GM21723 (cell line): Measurements from ENCODE around the gene ZNF785.
"Not testable (repeated sequence)": the region's sequence is repeated elsewhere in the genome, so short reads cannot be mapped to it uniquely, and the experiment has no call there.

ENCODE experiments used
- ATAC-seq: cut with Tn5 transposase; IDR thresholded peaks from one replicate; pipeline ENCODE4 v1.9.1; 2021; ENCODE audit warnings: mild to moderate bottlenecking, moderate library complexity; ENCODE audit not compliant: unreplicated experiment

ZNF785 gene

DNA sequence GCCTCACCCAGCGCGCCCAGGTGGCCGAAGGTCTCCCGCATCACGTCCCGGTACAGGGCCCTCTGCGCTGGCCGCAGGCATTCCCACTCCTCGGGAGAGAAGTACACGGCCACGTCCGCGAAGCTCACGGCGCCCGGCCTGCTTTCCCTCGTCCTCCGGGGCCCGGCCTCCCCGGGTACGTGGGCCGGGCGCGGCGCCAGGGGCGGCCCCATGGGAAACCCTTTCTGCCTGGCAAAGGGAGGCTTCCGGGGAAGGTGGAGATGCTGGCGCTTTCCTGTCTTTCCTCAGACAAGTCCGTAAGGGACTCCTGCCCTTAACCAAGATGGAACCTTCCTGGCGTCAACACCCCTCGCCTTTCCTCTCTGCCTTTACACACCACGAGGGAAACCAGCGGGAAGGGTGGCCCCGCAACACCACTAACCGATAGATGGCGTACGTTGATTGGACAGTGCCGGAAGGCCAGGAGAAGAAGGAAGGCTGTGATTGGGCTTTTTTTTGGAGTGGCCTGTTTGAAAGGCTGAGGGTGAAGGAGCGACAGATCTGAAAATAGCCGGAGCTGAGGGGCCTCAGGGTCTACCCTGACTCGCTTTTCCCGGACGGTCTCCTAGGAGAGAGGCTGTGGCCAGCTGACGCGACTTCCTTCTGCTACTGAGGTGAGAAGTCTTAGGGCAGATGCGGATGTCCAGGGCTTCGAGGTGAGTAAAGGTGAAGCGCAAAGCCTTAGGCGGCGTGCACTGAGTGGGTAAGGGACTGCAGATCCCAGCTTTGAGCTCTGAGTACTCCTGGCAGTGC is at the start of gene ZNF785:
ZNF785 (minus strand) TSS at position 298 of the 792 bp plus-strand sequence; CDS start at position 212, 86 bp downstream.
- peak; percentile 92 for ATAC-seq

DNA sequence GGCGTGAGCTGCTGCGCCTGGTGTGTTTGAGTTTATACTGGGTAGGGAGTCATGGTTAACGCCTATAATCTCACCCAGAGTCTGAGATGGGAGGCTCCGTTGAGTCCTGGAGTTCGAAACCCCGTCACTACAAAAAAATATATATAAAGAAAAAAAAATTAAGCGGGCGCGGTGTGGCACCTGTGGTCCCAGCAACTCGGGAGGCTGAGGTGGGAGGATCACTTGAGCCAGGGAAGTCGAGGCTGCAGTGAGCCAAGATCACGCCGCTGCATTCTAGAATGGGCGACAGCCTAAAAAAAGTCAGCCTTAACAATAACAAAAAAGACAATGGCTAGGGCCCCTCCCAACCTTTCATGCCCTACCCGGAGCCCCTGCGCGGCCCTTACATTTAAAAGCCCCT is 48.0 kb upstream of the ZNF785 start:
- ATAC-seq, result no peak

DNA sequence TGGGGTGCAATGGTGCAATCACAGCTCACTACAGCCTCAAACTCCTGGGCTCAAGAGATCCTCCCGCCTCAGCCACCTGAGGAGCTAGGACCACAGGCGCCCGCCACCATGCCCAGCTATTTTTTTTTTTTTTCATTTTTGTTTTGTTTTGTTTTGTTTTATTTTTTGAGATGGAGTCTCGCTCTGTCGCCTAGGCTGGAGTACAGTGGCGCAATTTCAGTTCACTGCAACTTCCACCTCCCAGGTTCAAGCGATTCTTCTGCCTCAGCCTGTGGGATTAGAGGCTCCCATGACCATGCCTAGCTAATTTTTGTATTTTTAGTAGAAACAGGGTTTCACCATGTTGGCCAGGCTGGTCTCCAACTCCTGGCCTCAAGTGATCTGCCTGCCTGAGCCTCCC is 47.0 kb upstream of the ZNF785 start:
- ATAC-seq, result not testable (repeated sequence)

DNA sequence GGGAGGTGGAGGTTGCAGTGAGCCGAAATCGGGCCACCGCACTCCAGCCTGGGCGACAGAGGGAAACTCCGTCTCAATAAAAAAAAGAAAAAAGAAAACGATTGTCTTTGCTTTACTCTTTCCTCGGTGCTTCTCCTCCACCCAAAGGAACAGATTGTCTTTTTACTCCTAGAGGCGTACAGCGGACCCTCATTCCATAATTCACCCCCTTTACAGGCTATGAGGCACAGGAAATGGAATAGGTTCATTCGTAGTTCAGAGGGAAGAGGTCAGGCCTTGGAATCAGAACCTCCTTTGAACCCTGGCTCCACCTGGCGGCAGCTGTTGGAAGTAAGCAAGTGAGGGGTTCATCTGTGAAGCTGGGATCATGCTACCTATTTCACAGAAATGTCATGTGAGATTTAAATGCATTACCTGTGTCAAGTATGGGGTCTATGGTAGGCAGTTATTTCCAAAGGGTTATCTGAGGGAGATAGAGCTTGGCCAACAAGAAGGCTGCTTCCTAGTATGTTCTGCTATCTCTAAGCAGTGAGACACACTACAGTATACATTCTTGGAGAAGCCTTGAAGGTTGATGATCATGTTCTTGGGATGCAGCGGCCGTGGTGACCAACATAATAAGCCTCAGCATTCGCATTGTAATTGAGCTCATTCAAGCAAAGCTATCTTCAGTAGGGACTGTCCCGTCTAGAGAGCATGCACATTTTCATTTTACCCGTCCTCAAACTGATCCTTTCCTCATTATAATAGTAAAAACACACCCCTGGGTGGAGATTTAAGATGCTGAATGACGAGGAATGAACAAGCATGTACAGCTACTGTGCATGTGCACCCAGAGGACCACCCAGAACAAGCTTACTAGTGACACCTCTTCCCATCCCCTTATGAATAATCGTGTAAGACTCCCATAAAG is 43.4 kb upstream of the ZNF785 start:
- no peak for ATAC-seq

DNA sequence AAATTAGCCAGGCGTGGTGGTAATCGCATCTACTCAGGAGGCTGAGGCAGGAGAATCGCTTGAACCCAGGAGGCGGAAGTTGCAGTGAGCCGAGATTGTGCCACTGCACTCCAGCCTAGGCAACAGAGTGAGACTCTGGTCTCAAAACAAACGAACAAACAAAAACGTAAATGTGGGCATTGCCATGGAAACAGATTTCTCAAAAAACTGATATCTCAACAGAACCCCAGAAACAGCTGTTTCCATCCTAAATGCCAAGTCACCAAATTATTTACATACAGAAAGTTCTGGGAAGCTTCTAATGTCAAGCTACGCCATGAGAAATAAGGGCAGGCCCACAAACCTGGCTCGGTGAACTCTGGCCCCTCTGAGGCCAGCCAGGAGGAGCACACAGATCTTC is 40.7 kb upstream of the ZNF785 start:
- ATAC-seq, result no peak

DNA sequence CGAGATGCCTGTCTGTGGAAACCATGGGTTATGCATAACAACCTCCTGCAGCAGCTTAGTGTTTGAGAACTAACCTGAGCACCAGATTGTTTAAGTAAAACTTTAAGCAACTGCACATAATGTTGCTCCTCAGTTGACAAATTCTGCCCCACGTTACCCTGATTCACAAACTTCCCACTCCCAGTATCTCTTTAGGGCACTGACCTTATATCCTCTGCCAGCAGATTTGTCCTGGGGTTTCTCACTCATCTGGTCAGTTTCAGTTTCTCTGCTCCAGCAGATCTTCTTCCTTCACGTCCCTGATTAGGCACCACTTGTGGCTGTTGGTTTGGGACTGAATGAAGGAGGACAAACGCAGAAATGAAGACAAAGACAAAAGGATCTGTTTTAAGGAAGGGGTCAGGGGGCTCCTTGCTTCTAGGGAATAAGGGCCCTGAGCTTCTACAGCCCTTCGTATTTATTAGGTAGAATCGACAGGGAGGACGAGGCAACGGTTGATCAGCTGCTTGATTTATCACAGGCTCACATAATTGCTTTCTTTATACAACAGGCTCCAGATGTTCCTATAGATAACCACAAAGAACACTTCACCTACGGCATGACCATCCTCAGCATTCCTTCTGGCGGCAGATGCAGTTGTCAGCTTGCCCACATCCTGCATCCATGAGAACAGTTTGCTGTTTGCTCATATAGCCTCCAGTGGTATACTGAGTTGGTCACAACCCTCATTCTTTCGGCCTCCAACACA is 38.2 kb upstream of the ZNF785 start:
- ATAC-seq, result no peak

DNA sequence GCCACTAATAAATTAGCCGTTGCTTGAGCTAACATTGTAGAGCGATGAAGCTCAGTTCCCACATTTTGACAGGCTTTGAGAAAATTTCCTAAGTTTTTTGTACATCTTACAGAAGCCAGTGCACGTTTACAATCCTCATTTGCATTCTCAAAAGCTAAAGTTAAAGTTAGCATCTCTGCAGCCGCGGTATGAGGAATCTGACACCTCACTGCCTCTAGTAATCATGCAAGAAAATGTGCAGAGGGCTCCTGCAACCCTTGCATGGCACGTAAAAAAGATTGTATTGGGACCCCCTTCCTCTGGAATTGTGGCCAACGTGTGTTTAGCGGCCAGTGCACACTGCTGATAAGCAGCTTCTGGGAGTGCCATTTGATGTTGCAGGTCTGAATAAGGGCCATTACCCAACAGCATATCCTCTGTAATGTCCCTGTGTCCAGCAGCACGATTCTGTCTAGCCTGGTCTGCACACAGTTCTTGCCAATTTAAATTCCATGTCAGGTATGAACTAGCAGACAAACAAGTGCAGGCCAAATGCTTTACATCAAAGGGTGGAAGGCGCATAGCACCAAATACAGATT is 37.0 kb upstream of the ZNF785 start:
- ATAC-seq, result no peak

DNA sequence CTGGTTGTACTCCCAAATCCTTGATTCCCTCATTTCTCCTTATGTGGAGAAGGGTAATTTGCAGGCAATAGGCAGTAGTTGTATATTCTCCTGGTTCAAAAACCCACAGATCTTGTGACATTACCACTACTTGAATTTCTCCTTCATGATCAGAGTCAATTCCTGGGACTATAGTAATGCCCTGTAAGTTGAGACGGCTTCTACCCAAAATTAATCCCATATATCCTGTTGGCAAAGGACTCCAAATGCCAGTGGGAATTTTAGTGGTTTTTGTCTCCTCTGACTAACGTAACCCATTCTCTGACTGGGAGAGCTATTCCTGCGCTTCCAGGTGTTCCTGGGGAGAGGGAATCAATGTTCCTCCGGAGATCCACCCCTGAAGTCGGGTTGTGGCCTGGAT is 36.3 kb upstream of the ZNF785 start:
- no peak for ATAC-seq

DNA sequence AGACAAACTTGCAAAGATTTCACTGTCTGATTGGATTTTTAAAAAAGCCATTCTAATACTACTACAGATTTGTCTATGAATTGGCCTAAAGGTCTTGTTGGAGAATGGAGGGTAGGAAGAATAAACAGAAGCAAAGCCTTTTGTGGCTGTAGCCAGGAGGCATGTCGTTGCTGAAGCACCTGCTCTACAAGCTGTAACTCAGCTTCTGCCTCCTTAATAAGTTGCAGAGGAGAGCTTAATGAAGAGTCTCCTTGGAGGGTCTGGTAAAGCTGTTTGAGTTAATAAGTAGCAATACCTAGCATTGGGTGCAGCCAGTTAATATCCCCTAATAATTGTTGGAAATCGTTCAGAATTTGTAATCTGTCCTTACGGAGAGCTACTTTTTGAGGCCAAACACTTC is 34.7 kb upstream of the ZNF785 start:
- no peak for ATAC-seq

DNA sequence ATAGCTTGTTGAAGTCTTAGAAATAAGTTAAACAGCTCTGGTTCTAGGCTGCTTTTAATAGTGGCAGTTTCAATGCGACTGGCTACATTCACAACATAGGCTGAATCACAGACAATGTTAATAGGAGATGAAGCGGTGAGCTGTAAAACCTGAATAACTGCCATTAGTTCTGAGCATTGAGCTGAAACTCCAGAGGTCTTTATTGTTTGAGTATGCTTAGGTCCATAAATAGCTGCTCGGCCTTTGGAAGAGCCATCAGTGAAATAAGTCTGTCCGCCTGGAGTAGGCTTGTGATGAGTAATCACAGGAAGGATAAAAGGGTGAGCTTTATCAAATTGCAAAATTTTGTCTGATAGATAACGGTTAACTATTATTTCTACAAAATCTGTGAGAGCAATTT is 34.1 kb upstream of the ZNF785 start:
- ATAC-seq, result no peak

DNA sequence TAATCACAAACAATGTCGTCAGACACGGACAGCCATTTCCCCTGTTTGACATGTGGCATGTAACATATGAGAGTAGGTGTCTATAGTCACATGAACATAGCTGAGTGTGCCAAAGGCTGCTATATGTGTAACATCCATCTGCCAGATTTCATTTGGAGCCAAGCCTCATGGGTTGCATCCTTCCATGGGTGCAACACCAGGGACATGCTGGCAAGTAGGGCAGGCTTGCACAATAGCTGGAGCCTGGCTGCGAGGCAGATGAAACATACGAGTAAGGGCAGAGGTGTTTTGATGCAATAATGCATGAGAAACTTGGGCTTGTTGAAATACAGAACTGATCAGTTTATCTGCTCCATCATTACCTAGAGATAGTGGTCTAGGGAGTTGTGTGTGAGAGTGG is 33.7 kb upstream of the ZNF785 start:
- ATAC-seq, result no peak

DNA sequence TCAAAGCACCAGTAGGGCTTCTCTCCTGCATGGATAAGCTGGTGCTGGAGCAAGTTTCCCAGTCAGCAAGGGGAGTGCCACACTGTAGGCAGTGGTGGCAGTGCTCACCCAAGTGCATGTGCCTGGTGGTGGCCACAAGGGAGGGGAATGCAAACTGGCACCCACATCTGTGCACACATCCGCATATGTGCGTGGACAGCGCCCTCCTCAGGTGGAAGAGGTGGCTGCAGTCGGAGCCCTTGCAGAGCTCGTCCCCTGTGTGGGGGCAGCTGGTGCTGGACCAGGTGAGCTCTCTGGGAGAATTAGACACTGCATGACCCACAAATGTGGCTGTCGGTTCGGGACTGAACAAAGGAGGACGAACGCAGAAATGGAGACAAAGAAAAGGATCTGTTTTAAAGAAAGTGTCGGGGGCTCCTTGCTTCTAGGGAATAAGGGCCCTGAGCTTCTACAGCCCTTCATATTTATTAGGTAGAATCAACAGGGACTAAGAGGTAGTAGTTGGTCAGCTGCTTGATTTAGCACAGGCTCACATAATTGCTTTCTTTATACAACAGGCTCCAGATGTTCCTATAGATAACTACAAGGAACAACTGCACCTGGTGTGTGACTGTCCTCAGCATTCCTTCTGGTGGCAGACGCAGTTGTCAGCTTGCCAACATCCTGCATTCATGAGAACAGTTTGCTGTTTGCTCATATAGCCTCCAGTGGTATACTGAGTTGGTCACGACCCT is 30.0 kb upstream of the ZNF785 start:
- ATAC-seq, result peak; percentile 62

DNA sequence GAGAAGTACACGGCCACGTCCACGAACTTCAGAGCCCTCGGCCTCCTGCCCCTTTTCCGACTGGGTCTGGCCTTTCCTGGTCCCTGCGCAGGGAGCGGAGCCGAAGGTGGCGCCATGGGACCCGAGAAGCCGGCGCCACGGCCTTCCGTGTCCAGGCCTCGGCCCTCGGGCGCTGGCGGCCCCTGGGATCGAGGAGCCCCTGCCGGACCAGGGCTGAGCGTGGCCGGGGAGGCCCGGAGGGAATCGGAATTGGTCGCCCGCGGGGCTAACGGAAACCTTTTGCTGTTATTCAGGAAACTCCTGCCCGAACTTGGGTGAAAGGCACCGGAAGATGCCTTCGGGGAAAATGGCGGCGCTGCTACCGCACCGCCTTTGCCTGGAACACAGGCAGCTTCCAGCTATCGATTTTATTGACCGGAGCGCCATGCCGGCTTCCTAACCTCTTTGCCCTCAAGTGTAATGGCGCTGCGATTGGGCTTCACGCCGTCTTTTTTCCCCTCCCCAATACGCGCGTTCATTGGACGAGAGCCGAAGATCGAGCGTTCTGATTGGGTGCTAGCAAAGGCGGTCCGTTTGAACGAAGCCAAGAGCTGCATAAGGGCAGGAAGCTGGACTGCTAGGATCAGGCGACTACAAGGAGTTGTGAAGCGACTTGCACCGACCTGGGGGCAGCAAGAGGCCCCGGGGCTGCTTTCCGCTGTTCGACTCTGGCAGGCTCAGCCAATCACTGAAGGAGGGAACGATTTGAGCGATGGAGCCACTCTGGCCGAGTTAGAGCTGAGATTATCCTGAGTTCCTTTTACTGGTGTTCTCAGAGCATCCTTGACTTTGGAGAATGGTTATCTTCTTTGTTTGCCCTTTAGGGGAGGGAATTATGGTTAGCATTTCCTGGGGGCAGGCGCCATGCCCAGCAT is 24.7 kb upstream of the ZNF785 start, which contains the start of gene ZNF689:
ZNF689 (minus strand) TSS at position 464 of the 914 bp plus-strand sequence; CDS start at position 116, 348 bp downstream.
- peak; percentile 84 for ATAC-seq

DNA sequence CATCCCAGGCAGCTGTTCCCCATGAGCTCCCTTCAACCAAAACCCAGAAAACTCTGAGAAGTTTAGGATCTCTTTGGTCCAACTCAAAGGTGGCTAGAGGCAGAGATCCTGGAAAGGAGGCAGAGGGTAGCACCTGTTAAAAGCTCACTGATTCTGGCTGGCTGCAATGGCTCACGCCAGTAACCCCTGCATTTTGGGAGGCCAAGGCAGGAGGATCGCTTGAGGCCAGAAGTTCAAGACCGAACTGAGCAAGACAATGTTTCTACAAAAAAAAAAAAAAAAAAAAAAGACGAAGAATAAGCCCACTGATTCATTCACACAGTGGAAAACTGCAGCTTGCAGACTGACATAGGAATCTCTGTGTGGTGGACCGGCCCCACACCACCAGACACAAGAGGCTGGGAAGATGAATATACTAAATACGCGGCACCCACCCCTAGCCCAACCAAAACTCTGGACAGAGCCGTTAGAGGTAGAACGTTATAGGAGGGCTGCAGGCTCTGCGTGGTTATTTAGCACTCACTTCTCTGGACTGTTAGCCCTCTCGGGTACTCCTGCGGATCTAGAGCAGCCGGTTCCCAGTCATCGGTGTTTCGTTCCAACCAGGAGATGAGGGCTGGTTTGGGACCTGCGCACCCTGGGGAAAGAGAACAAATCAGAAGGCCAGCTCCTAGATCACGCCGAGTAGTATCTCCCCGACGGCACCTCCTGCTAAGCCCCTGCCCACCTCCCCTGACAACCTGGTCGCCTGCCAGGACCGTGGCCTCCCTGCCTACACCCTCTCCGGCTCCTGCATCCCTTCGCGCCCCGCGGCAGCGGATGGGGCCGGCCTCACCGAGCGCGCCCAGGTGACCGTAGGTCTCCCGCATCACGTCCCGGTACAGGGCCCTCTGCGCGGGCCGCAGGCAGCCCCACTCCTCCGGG is 23.8 kb upstream of the ZNF785 start:
- peak; percentile 41 for ATAC-seq

DNA sequence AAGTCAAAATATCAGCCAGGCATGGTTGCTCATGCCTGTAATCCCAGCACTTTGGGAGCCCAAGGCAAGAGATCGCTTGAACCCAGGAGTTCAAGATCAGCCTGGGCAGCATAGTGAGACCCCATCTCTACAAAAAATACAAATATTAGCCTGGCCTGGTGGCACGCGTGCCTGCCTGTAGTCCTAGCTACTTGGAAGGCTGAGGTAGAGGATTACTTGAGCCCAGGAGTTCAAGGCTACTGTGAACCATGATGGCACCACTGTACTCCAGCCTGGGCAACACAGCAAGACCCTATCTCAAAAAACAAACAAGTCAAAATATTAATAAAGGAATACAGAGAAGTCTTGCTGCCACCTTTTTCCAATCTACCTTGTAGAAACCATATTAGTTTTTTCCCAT is 20.5 kb upstream of the ZNF785 start:
- no peak for ATAC-seq

DNA sequence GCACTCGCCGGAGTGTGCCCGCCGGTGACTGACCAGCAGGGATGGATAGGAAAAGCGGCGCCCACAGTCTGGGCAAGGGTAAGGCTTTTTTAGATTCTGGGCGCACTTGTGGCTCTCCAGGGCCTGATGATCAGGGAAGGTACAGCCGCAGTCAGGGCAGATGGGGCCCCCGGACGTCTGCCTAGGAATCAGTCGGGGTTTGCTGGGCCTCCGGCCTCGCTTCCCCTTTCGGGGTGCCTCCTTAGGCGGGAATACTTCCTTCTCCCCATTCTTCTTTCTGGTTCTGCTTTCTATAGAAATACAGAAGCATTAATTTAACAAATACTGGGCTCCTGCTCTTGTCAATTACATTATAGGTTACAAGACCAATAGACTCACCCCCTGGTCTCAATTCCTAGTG is 19.7 kb upstream of the ZNF785 start:
- ATAC-seq, result no peak

DNA sequence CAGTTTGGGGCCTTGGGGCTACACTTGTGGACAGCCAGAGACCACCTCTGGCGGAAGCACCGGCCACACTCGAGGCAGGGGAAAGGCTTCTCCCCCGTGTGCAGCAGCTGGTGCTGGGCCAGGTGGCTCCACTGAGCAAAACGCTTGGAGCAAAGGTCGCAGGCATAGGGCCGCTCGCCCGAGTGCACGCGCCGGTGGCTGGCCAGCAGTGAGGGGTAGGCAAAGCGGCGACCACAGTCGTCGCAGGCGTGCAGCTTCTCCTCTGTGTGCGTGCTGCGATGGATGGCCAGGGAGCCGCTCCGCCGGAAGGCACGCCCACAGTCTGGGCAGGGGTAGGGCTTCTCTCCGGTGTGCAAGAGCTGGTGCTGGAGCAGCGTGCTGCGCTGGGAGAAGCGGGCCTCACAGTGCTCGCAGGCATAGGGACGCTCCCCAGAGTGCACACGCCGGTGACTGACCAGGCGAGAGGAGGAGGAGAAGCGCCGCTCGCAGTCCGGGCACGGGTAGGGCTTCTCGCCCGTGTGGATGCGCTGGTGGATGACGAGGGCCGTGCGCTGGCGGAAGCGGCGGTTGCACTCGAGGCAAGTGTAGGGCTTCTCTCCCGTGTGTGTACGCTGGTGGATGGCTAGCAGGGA is 18.9 kb upstream of the ZNF785 start:
- ATAC-seq, result no peak

DNA sequence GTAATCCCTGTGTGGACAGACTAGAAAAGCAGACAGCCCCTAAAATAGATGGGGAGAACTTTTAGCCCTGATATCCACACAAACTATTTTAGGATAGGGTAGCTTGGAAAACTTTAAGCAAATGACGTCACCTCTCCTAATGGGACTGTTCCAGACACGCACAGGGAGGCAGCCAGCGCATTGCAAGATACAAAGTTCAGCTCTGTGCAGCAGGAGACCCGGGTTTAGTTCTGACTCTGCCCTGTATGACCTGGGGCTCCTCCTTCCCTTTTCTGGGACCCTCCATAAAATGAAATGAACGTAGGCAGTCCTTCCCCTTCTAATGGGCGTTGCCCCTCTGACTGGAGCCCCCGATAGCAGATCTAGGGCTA is 18.4 kb upstream of the ZNF785 start:
- no peak for ATAC-seq
